ENCODE results near the gene CNPY1. TPM values are rescaled to one million over a fixed set of nuclear protein-coding genes. Genes with fewer than 3 reads are reported as not detected.

CNPY1 gene
- polyA plus RNA-seq, 1 donor from 2014 or later, result 0.36 TPM

- Histone ChIP-seq H3K4me3 (ENCODE audit: low read length) (no peak overlapping the region), H3K9ac (ENCODE audit: low read length) (no peak overlapping the region), H3F3A (ENCODE audit: insufficient read depth, low read length, poor library complexity, severe bottlenecking) (no peaks in the 10 kb centered on the region), H3K9me3 (ENCODE audit: low read length) (no peaks in the 10 kb centered on the region), H2AFZ (ENCODE audit: low read depth, low read length) (no peak overlapping the region), H3K36me3 (ENCODE audit: insufficient read depth, low read length) (no peaks in the 10 kb centered on the region), H3K27me3 (ENCODE audit: insufficient read depth, low read depth, low read length) (peaks cover 73% of the 10 kb centered on the region), H3K9me2 (ENCODE audit: insufficient read depth, low read length) (no peaks in the 10 kb centered on the region), H3K4me2 (ENCODE audit: low read length) (no peak overlapping the region), H3K79me2 (replicated peaks; ENCODE audit: insufficient read depth, low read length) (no peaks in the 10 kb centered on the region), H3K27ac (ENCODE audit: low read length) (no peak overlapping the region), H4K20me1 (ENCODE audit: insufficient read depth) (no peaks in the 10 kb centered on the region)
- no peak for TF ChIP-seq EZH2 (IDR thresholded peaks at IDR 0.05; ENCODE audit: borderline replicate concordance, insufficient read depth, low read length, poor library complexity, severe bottlenecking)
- TF ChIP-seq POLR2AphosphoS5 (IDR thresholded peaks at IDR 0.05), result no peak
- no peak for TF ChIP-seq REST (IDR thresholded peaks at IDR 0.05; ENCODE audit: borderline replicate concordance)
- TF ChIP-seq RAD21 (conservative IDR thresholded peaks at IDR 0.05), result no peak
- no peak for TF ChIP-seq SMC3 (conservative IDR thresholded peaks at IDR 0.05; ENCODE audit: poor library complexity)
- no peak for TF ChIP-seq MXI1 (conservative IDR thresholded peaks at IDR 0.05; ENCODE audit: poor library complexity, severe bottlenecking)
- TF ChIP-seq TAF1 (IDR thresholded peaks at IDR 0.05; ENCODE audit: low read depth), result no peak
- TF ChIP-seq, protein P1, sequence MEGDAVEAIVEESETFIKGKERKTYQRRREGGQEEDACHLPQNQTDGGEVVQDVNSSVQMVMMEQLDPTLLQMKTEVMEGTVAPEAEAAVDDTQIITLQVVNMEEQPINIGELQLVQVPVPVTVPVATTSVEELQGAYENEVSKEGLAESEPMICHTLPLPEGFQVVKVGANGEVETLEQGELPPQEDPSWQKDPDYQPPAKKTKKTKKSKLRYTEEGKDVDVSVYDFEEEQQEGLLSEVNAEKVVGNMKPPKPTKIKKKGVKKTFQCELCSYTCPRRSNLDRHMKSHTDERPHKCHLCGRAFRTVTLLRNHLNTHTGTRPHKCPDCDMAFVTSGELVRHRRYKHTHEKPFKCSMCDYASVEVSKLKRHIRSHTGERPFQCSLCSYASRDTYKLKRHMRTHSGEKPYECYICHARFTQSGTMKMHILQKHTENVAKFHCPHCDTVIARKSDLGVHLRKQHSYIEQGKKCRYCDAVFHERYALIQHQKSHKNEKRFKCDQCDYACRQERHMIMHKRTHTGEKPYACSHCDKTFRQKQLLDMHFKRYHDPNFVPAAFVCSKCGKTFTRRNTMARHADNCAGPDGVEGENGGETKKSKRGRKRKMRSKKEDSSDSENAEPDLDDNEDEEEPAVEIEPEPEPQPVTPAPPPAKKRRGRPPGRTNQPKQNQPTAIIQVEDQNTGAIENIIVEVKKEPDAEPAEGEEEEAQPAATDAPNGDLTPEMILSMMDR (IDR thresholded peaks at IDR 0.05; ENCODE audit: poor library complexity, severe bottlenecking), result no peak
- no peak for TF ChIP-seq EP300 (conservative IDR thresholded peaks at IDR 0.05; ENCODE audit: poor library complexity, severe bottlenecking)
These were observed 32.1 kb downstream of the CNPY1 start for GRCh38 chr7:155514296-155514695.

DNA sequence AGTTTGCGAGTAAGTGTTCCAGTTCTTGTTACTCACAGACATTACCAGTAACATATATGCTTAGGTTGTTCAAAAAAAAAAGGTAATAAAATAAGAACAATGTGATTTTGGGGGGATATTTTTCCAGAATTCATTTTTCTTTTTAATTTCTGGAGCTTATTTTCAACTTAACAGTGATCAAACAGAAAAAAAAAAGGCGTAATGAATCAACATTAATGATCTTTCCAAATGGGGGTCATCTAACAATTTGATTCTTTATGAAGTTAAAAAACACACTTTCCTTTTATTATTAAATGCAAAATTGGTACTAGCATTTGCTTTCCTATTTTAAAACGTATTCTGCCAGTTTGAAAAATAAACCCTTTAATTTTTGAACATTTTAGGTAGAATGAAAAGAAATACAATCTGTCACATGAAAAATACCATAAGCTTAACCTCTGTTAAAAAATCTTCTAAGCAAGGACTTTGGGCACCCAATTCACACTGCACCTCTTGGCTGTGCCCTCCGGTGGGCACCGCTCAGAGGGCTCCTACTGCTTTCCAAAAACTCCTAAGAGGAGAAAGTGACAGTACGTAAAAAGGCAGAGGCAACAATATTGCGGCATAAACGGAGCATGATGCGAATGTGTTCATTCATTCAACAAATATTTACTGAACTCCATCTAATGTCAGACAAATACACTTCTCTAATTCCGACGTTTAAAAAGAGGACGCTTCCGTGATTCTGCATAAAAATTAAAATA, 32.6 kb downstream of the CNPY1 start:
- H3K9me3 ChIP-seq (ENCODE audit: low read length), result no peaks in the 10 kb centered on the region
- no peaks in the 10 kb centered on the region for H3K36me3 ChIP-seq (ENCODE audit: insufficient read depth, low read length)
- TF ChIP-seq POLR2AphosphoS5 (IDR thresholded peaks at IDR 0.05) (no peak), MXI1 (conservative IDR thresholded peaks at IDR 0.05; ENCODE audit: poor library complexity, severe bottlenecking) (no peak), EP300 (conservative IDR thresholded peaks at IDR 0.05; ENCODE audit: poor library complexity, severe bottlenecking) (no peak), RAD21 (conservative IDR thresholded peaks at IDR 0.05) (no peak), SMC3 (conservative IDR thresholded peaks at IDR 0.05; ENCODE audit: poor library complexity) (no peak), EZH2 (IDR thresholded peaks at IDR 0.05; ENCODE audit: borderline replicate concordance, insufficient read depth, low read length, poor library complexity, severe bottlenecking) (no peak), TAF1 (IDR thresholded peaks at IDR 0.05; ENCODE audit: low read depth) (no peak), REST (IDR thresholded peaks at IDR 0.05; ENCODE audit: borderline replicate concordance) (no peak)
- TF ChIP-seq, protein P1 (IDR thresholded peaks at IDR 0.05; ENCODE audit: poor library complexity, severe bottlenecking), result no peak
- no peak overlapping the region for H3K4me3 ChIP-seq (ENCODE audit: low read length)
- H2AFZ ChIP-seq (ENCODE audit: low read depth, low read length), result no peak overlapping the region
- H3K27me3 ChIP-seq (ENCODE audit: insufficient read depth, low read depth, low read length), result peaks cover 79% of the 10 kb centered on the region
- no peaks in the 10 kb centered on the region for H3F3A ChIP-seq (ENCODE audit: insufficient read depth, low read length, poor library complexity, severe bottlenecking)
- H3K9ac ChIP-seq (ENCODE audit: low read length), result no peak overlapping the region
- no peaks in the 10 kb centered on the region for H3K79me2 ChIP-seq (replicated peaks; ENCODE audit: insufficient read depth, low read length)
- H3K4me2 ChIP-seq (ENCODE audit: low read length), result no peak overlapping the region
- H4K20me1 ChIP-seq (ENCODE audit: insufficient read depth), result no peaks in the 10 kb centered on the region
- H3K27ac ChIP-seq (ENCODE audit: low read length), result no peak overlapping the region
- no peaks in the 10 kb centered on the region for H3K9me2 ChIP-seq (ENCODE audit: insufficient read depth, low read length)
